Psoas muscle (tissue), 8 donors: ENCODE data around the gene APOBEC3C. TPM values are rescaled to one million over a fixed set of nuclear protein-coding genes. Genes with fewer than 3 reads are reported as not detected.
"Not testable (repeated sequence)": the region's sequence is repeated elsewhere in the genome, so short reads cannot be mapped to it uniquely, and the experiment has no call there.

Experiments used
- ATAC-seq, 4 donors: fragments of 200-7000 bp; cut with Tn5 transposase; one replicate each; pipeline ENCODE4 v1.9.1; 2020; ENCODE audit warnings: moderate library complexity in 3 of 4, mild to moderate bottlenecking in 2 of 4
- DNase-seq, 2 donors: peaks; one replicate each; pipeline ENCODE4 v3.0.0-alpha.2; 2020
- H3K27ac ChIP-seq: fragments of 200-600 bp; one replicate; pipeline ENCODE4 v1.8.0; 2022
- H3K27me3 ChIP-seq, 3 donors: fragments of 200-600 bp in 1 of 3; one replicate each; pipeline versions ENCODE4 v1.6.1 to v1.8.0; 2013 to 2022; ENCODE audit warnings: low read length in 2 of 3, mild to moderate bottlenecking in 2 of 3, moderate library complexity in 1 of 3; ENCODE audit not compliant: insufficient read depth in 3 of 3
- H3K36me3 ChIP-seq, 2 donors: fragments of 200-600 bp in 1 of 2; one replicate each; pipeline versions ENCODE4 v1.6.1 to v1.8.0; 2013 to 2022; ENCODE audit warnings: low read depth in 1 of 2, mild to moderate bottlenecking in 1 of 2, moderate library complexity in 1 of 2; ENCODE audit not compliant: insufficient read depth in 1 of 2
- H3K4me1 ChIP-seq: fragments of 200-600 bp; one replicate; pipeline ENCODE4 v1.8.0; 2022
- H3K4me3 ChIP-seq: fragments of 200-600 bp; one replicate; pipeline ENCODE4 v1.8.0; 2022; ENCODE audit warnings: mild to moderate bottlenecking
- H3K9me3 ChIP-seq: fragments of 200-600 bp; one replicate; pipeline ENCODE4 v1.8.0; 2022
- WGBS, 3 donors: extraction: QIAGEN DNeasy Blood & Tissue Kit; methylation state at CpG; one replicate each; pipeline versions ENCODE4 v1.1.6 to v1.1.7; 2013; 5-methylcytosine and 5-hydroxymethylcytosine counted together
- intact Hi-C, 2 donors: fragments of 100-400 bp; cut with DNase I; formaldehyde crosslinking; loops; one replicate each; pipeline versions ENCODE4 v1.11.0 to v1.14.2; 2022
- polyA plus RNA-seq, 3 donors: library from polyadenylated mRNA; stranded (reverse); fragments of 200-250 nt; gene quantifications; one replicate each; pipeline ENCODE4 v1.2.3, GENCODE V29; 2013
- total RNA-seq, 4 donors: library from RNA; stranded (reverse); fragmentation: NEBNext Ultra II Directional in 2 of 4; extraction: Animal tissue kit (Norgen Biotek cat#: 25700) in 2 of 4; gene quantifications; one replicate each; pipeline versions ENCODE4 v1.2.1 to v1.2.4, GENCODE V29; 2021 to 2023
- TF ChIP-seq, protein P1 (sequence below): fragments of 200-600 bp; IDR thresholded peaks from one replicate; pipeline ENCODE4 v1.8.0; 2022; ENCODE audit warnings: antibody characterized with exemption
- donor health status: healthy with polysubstance abuse.
- donor health status: DM: no; HTN: no; CAD: no; lungs with moderate emphysema.
- donor health status: Bipolar disorder and iron deficiency.
- donor health status: healthy.
- donor health status: DM: yes; HTN: yes; CAD: no.
- donor health status: DM: no; HTN: no; CAD: no.
- donor health status: DM: no; HTN: no; CAD: no.
- donor health status: DM: yes; HTN: yes; CAD: no.

APOBEC3C gene
- total and polyA plus RNA-seq, 7 donors: 0.82 to 4.6 (median 1.7) TPM

DNA sequence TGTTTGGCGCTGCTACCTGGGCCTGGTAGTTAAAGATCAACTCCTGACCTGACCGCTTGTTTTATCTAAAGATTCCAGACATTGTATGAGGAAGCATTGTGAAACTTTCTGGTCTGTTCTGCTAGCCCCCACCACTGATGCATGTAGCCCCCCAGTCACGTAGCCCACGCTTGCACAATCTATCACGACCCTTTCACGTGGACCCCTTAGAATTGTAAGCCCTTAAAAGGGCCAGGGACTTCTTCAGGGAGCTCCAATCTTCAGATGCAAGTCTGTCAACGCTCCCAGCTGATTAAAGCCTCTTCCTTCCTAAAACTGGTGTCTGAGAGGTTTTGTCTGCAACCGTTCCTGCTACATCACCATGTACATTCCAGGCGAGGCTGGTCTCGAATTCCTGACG is 41.6 kb downstream of the APOBEC3C start:
- 91 to 93% (median 91%) methylated on average over 11 of the region's 11 CpGs for WGBS, 3 donors
- H3K9me3 ChIP-seq: no peaks in the 10 kb centered on the region
- H3K36me3 ChIP-seq: no peaks in the 10 kb centered on the region
- TF ChIP-seq, protein P1, sequence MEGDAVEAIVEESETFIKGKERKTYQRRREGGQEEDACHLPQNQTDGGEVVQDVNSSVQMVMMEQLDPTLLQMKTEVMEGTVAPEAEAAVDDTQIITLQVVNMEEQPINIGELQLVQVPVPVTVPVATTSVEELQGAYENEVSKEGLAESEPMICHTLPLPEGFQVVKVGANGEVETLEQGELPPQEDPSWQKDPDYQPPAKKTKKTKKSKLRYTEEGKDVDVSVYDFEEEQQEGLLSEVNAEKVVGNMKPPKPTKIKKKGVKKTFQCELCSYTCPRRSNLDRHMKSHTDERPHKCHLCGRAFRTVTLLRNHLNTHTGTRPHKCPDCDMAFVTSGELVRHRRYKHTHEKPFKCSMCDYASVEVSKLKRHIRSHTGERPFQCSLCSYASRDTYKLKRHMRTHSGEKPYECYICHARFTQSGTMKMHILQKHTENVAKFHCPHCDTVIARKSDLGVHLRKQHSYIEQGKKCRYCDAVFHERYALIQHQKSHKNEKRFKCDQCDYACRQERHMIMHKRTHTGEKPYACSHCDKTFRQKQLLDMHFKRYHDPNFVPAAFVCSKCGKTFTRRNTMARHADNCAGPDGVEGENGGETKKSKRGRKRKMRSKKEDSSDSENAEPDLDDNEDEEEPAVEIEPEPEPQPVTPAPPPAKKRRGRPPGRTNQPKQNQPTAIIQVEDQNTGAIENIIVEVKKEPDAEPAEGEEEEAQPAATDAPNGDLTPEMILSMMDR: no peak
- no peak overlapping the region for H3K27ac ChIP-seq
- ATAC-seq: no peak
- no peak for DNase-seq
- peaks cover 0 to 20% (median 3%) of the 10 kb centered on the region in 3 donors for H3K27me3 ChIP-seq
- intact Hi-C loops: no loop called here
- no peaks in the 10 kb centered on the region for H3K4me1 ChIP-seq
- H3K4me3 ChIP-seq: no peak overlapping the region

DNA sequence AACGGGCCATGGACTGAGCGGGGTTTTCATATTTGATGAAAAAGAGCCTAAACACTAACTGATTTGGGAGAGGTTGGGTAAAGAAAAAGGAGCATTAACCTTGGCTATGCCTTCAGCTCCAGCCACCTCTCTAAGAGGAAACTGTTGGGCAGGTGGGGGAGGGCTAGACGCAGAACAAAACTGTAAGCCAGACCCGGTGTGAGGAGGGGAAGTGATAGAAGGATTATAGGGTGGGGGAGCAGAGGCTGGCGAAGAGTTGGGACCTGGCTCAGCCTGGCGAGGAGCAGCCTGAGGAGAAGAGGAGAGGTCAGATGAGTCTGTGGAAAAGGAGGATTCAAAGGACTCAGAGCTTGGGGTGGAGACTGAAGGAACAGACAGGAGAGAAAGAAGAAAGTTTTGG is 47.2 kb downstream of the APOBEC3C start:
- H3K9me3 ChIP-seq, H3K4me1 ChIP-seq, DNase-seq, ATAC-seq, H3K4me3 ChIP-seq, H3K36me3 ChIP-seq, intact Hi-C loops, H3K27ac ChIP-seq: not testable (repeated sequence)
- WGBS, 3 donors: 59 to 71% (median 60%) methylated on average over 6 of the region's 6 CpGs
- peaks cover 0 to 10% (median 5%) of the 10 kb centered on the region in 3 donors for H3K27me3 ChIP-seq

DNA sequence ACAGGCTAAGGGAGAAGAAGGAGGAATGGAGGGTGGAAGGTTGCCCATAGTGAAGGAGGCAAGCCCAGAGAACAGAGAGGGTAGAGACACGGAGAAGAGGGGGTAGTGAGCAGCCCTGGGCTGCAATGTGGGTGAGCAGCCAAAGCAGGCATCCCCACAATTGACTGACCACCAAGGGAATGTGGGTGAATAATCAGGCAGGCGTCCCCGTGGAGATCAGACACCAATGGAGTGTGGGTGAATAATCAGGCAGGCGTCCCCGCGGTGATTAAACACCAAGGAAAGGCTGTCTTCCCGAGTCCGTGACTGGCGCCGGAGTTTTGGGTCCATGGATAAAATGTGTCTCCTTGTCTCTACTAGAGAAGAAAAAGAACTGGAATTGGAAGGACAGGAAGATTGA is 47.9 kb downstream of the APOBEC3C start:
- H3K27ac ChIP-seq, DNase-seq, H3K36me3 ChIP-seq, H3K4me3 ChIP-seq, intact Hi-C loops, H3K4me1 ChIP-seq, ATAC-seq, H3K9me3 ChIP-seq: not testable (repeated sequence)
- H3K27me3 ChIP-seq: peaks cover 0 to 10% (median 5%) of the 10 kb centered on the region in 3 donors
- 74 to 86% (median 76%) methylated on average over 10 of the region's 10 CpGs for WGBS, 3 donors

DNA sequence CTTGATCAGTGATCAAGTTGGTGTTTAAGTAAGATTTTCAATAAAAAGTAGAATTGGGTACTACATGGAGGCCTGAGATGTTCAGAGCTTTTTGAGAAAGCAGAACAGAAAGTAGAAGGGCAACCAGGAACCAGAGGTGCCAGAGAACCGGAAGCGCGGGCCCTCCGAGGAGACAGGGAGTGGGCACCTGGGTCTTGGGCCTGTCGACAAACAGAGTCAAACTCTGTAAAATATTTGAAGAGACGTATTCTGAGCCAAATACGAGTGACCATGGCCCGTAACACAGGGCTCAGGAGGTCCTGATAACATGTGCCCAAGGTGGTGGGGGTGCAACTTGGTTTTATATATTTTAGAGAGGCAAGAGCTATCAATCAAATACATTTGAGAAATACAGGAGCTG is 49.8 kb downstream of the APOBEC3C start:
- intact Hi-C loops, DNase-seq, H3K9me3 ChIP-seq, H3K27ac ChIP-seq, H3K4me3 ChIP-seq, H3K36me3 ChIP-seq, ATAC-seq, H3K4me1 ChIP-seq: not testable (repeated sequence)
- WGBS, 3 donors: 85 to 92% (median 89%) methylated on average over 8 of the region's 8 CpGs
- peaks cover 0 to 11% (median 5%) of the 10 kb centered on the region in 3 donors for H3K27me3 ChIP-seq

DNA sequence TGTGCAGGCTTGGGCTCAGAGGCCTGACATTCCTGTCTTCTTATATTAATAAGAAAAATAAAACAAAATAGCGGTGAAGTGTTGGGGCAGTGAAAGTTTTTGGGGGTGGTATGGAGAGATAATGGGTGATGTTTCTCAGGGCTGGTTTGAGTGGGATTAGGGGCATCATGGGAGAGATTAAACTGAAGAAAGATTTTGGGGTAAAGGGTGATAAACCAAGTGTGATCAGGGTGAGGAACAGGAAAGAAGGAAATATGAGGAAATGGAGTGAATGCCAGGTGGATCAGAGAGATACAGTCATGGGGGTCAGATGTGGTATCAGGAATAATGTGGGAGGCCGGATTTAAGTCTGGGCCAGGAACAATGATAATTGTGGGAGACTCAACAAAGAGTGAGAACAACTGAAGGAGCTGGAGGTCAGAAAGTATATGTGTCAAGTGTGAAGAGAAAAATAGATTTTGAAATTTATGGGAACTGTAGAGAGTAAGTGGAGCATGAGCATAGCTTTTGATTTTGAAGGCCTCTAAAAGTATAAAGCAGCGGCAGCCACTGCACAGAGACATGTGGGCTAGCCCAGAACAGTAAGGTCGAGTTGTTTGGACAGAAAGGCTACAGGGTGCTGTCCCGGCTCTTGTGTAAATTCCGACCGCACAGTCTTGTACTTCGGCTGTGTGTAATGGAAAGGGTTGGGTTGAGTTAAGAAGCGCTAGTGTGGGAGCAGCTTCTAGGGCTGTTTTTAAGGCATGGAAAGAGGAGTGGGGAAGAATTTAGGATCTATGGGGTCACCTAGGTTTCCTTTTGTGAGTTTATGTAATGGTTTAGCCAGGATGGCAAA is 52.6 kb downstream of the APOBEC3C start:
- H3K4me3 ChIP-seq, DNase-seq, intact Hi-C loops, H3K36me3 ChIP-seq, H3K9me3 ChIP-seq, ATAC-seq, H3K27ac ChIP-seq, H3K27me3 ChIP-seq, H3K4me1 ChIP-seq: not testable (repeated sequence)
- 85 to 86% (median 85%) methylated on average over 9 of the region's 9 CpGs for WGBS, 3 donors

DNA sequence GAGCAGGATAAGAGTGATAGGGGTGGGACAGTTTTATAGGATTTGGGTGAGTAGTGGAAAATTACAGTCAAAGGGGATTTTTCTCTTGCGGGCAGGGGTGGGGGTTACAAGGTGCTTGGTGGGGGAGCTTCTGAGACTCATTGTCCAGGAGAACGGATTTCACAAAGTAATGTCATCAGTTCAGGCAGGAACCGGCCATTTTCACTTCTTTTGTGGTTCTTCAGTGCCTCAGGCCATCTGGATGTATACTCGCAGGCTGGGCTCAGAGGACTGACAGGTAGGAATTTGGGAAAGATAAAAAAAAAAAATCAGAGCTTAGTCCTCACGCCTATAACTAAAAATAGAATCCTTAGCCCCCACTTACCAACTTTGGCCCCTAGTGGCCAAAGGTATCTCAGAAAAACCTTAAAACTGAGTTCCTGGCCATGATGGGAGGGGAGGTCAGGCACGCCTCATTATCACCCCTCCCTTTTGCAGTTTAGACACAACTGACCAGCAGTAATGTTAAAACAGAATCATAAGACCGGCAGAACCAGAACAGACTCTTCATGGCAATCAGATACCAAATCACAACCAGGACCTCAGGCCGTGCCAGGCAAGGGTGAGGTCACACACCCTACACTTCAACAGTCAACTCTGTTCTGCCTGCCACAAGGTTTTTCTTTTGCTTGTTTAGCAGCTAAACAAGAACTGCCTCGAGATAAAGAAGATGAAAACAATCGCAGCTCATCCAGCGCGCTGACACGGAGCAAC is 54.2 kb downstream of the APOBEC3C start:
- intact Hi-C loops: no loop called here

More for the DNA sequence above, 54.2 kb downstream of the APOBEC3C start:
- Histone ChIP-seq H3K4me3 (no peak overlapping the region), H3K27me3 (peaks cover 0 to 6% (median 2%) of the 10 kb centered on the region in 3 donors), H3K27ac (no peak overlapping the region), H3K4me1 (no peaks in the 10 kb centered on the region), H3K36me3 (no peaks in the 10 kb centered on the region), H3K9me3 (no peaks in the 10 kb centered on the region)
- ATAC-seq (no peak), DNase-seq (no peak)
- 69 to 76% (median 69%) methylated on average over 12 to 13 of the region's 13 CpGs for WGBS, 3 donors
- TF ChIP-seq, protein P1: no peak

Other genes starting within 250 kb of the APOBEC3C start
- 1 to 10 TPM; 3.5 to 6.4 (median 4.7) TPM for gene DNAL4, start 220.1 kb upstream of the APOBEC3C start, total RNA-seq
- gene DNAL4, start 220.1 kb upstream of the APOBEC3C start, polyA plus RNA-seq: 10 to 100 TPM in 2 of 3 donors, 1 to 10 TPM in 1; 4.2 to 13.9 (median 11.8) TPM
- 1 to 10 TPM in 1 of 4 donors, under 1 TPM in 3; 0.15 to 1.7 (median 0.61) TPM for gene NPTXR, start 170.2 kb upstream of the APOBEC3C start, total RNA-seq
- under 1 TPM; 0.35 to 0.53 (median 0.39) TPM for gene NPTXR, start 170.2 kb upstream of the APOBEC3C start, polyA plus RNA-seq
- gene CBX6, start 142.0 kb upstream of the APOBEC3C start, total RNA-seq: 10 to 100 TPM; 15.1 to 21.0 (median 17.4) TPM
- gene CBX6, start 142.0 kb upstream of the APOBEC3C start, polyA plus RNA-seq: 10 to 100 TPM in 1 of 3 donors, 1 to 10 TPM in 2; 5.2 to 17.1 (median 5.4) TPM
- under 1 TPM; 0.19 to 0.76 (median 0.33) TPM for gene APOBEC3A, start 56.6 kb upstream of the APOBEC3C start, total RNA-seq
- under 1 TPM in 2 of 3 donors, not detected in 1; 0.09 to 0.23 TPM for gene APOBEC3A, start 56.6 kb upstream of the APOBEC3C start, polyA plus RNA-seq
- under 1 TPM in 2 of 4 donors, not detected in 2; 0.30 to 0.59 TPM for gene APOBEC3B, start 31.9 kb upstream of the APOBEC3C start, total RNA-seq
- under 1 TPM; 0.15 to 0.57 (median 0.18) TPM for gene APOBEC3B, start 31.9 kb upstream of the APOBEC3C start, polyA plus RNA-seq
- 1 to 10 TPM in 1 of 4 donors, under 1 TPM in 2, not detected in 1; 0.55 to 1.1 (median 0.74) TPM for gene APOBEC3D, start 6.9 kb downstream of the APOBEC3C start, total RNA-seq
- under 1 TPM; 0.08 to 0.42 (median 0.18) TPM for gene APOBEC3D, start 6.9 kb downstream of the APOBEC3C start, polyA plus RNA-seq
- 1 to 10 TPM in 1 of 4 donors, under 1 TPM in 3; 0.40 to 1.4 (median 0.53) TPM for gene APOBEC3F, start 26.6 kb downstream of the APOBEC3C start, total RNA-seq
- under 1 TPM; 0.06 to 0.55 (median 0.48) TPM for gene APOBEC3F, start 26.6 kb downstream of the APOBEC3C start, polyA plus RNA-seq
- gene APOBEC3G, start 63.0 kb downstream of the APOBEC3C start, total RNA-seq: 1 to 10 TPM; 1.0 to 1.6 (median 1.3) TPM
- 1 to 10 TPM in 1 of 3 donors, under 1 TPM in 2; 0.45 to 1.1 (median 0.93) TPM for gene APOBEC3G, start 63.0 kb downstream of the APOBEC3C start, polyA plus RNA-seq
- gene APOBEC3H, start 83.0 kb downstream of the APOBEC3C start, total RNA-seq: not detected
- under 1 TPM in 1 of 3 donors, not detected in 2; 0.12 TPM for gene APOBEC3H, start 83.0 kb downstream of the APOBEC3C start, polyA plus RNA-seq
- gene CBX7, start 138.4 kb downstream of the APOBEC3C start, total RNA-seq: 10 to 100 TPM; 38.0 to 46.8 (median 39.2) TPM
- 10 to 100 TPM; 12.2 to 52.9 (median 30.5) TPM for gene CBX7, start 138.4 kb downstream of the APOBEC3C start, polyA plus RNA-seq
- gene PDGFB, start 230.7 kb downstream of the APOBEC3C start, total RNA-seq: 10 to 100 TPM in 3 of 4 donors, 1 to 10 TPM in 1; 7.5 to 16.4 (median 14.0) TPM
- 10 to 100 TPM in 1 of 3 donors, 1 to 10 TPM in 2; 5.2 to 10.1 (median 5.8) TPM for gene PDGFB, start 230.7 kb downstream of the APOBEC3C start, polyA plus RNA-seq